NCI-H1092 treated with DMSO at 0.1 percent for 48 hours (cell line): ENCODE measurements around the gene MYO1F.
"Not testable (repeated sequence)": the region's sequence is repeated elsewhere in the genome, so short reads cannot be mapped to it uniquely, and the experiment has no call there.

ENCODE experiments used
- DNase-seq: peaks from one replicate; lab custom pipeline; 2025; lab: John Stamatoyannopoulos, UW

The MYO1F gene

GRCh38 chr19:8577247-8577646 is at the start of gene MYO1F:
Gene MYO1F (minus strand): TSS chr19:8577442. CDS start chr19:8577309, 133 bp downstream.
- DNase-seq = no peak

DNA sequence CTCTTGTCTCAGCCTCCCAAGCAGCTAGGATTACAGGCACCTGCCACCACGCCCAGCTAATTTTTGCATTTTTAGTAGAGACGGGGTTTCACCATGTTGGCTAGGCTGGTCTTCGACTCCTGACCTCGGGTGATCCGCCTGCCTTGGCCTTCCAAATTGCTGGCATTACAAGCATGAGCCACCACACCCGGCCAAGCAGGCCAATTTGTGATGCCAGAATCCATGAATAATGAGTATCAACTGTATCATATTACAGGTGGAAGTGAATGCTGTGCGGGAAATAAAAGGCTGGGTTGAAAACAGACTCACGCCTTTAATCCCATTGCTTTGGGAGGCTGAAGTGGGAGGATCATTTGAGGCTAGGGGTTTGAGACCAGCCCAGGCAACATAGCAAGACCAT is 49.6 kb upstream of the MYO1F start:
- no peak for DNase-seq

GRCh38 chr19:8622886-8623285 is 45.6 kb upstream of the MYO1F start:
- not testable (repeated sequence) for DNase-seq

DNA sequence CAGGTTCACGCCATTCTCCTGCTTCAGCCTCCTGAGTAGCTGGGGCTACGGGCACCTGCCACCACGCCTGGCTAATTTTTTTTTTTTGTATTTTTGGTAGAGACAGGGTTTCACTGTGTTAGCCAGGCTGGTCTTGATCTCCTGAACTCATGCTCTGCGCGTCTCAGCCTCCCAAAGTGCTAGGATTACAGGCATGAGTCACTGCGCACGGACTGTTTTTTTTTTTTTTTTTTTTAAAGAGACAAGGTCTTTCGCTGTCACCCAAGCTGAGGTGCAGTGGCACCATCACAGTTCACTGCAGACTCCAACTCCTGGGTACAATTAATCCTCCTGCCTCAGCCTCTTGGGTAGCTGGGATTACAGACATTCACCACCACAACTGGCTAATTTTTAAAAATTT is 41.5 kb upstream of the MYO1F start:
- DNase-seq = no peak

- no peak for DNase-seq
These were observed 40.7 kb upstream of the MYO1F start for GRCh38 chr19:8617984-8618383.

DNA sequence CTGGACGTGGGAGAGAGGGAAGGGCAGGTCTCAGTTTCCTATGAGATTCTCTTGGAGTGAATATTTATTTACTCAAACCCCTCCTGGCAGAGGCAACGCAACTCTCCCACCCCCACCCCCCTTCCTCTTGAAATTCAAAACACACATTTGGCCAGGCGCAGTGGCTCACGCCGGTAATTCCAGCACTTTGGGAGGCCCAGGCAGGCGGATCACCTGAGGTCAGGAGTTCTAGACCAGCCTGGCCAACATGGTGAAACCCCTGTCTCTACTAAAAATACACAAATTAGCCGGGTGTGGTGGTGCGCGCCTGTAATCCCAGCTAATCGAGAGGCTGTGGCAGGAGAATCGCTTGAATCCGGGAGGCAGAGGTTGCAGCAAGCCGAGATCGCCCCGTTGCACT is 40.1 kb upstream of the MYO1F start:
- DNase-seq = not testable (repeated sequence)

GRCh38 chr19:8616861-8617260 is 39.6 kb upstream of the MYO1F start:
- DNase-seq = no peak

GRCh38 chr19:8615813-8616596 is 38.8 kb upstream of the MYO1F start:
- DNase-seq = peak; percentile 10

DNA sequence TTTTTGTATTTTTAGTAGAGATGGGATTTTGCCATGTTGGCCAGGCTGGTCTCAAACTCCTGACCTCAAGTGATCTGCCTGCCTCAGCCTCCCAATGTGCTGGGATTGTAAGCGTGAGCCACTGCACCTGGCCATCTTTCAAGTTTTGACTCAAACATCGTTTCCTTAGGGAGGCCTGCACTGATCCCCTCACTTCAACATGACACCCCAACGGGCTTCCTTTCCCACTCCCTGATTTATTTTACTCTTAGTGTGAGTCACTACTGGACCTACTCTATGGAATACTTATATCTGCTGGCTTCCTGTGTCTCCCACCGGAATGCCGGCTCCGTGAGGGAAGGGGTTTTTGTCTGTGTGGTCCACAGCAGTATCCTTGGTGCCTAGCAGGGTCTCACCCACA is 37.8 kb upstream of the MYO1F start:
- no peak for DNase-seq

DNA sequence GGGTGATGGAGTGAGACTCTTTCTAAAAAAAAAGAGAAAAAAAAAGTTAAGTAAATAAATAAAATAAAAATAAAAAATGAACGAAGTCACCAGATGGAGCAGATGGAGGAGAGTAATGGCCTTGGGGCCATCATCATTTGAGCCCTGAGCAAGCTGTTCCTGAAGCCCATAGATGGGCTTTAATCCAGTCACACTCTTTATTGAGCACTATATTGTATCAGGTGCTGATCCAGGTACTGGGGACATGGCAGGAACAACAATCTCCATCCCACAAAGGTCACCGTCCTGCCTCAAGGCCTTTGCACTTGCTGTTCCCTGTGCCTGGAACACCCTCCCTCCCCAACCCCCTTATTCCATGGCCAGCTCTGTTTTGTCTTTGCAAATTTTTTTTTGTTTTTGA is 37.2 kb upstream of the MYO1F start:
- no peak for DNase-seq

DNA sequence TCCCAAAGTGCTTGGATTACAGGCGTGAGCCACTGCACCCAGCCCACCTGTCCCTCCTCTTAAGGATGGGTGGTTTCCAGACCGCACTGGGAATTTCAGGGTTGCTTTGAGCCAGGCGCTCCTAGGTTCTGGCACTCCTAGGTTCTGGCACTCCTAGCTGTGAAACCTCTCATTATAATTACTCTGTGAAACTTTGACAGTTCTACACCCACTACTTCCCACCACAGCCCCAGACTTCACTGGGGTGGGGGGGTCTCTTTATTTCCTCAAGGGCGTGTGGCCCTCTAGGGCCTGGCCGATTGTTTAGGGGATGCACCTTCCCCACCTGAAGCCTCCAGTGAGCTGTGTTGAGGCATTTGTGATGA is 35.5 kb upstream of the MYO1F start:
- DNase-seq = no peak

- no peak for DNase-seq
These were observed 34.9 kb upstream of the MYO1F start for GRCh38 chr19:8611877-8612806.

- no peak for DNase-seq
These were observed 34.2 kb upstream of the MYO1F start for GRCh38 chr19:8611391-8611876.

- no peak for DNase-seq
These were observed 33.7 kb upstream of the MYO1F start for GRCh38 chr19:8610936-8611300.

DNA sequence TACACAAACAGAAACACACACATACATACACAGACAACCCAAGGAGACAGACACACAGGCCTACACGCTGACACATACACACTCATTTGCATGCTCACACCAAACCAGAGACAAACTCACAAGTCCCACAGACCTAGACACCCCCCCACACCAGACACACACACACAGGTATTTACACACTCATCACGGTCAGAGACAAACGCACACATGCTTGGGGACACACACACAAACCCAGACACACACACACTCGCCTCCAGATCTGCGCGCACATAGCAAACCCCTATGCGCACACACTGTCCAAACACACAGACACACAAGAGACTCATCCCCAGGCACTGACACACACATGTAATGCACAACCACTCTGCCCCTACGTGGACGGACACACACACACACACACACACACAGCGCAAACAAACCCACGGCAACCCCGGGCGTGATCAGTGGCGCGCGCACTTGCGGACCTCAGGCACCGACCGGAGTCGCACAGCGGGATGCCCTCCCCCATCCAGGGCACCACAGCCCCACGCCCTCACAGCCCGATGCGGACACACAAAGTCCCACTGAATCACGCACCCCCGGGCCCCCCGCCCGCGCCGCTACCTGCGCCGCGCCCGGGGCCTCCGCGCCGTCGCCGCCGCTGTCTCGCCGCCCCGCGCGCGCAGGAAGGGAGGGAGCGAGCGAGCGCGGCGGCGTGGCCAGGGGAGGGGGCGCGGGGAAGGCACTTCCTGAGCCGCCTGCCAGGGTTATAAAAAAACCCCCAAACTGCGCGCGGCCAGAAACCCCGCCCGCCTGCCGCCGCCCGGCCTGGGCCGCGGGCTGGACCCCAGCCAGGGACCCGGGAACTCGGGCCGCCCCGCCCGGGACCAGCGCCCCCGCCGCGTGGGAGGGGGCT is 33.0 kb upstream of the MYO1F start, which contains the start of gene ADAMTS10:
Gene ADAMTS10, minus strand, starts transcription at position 675 of the 895 bp plus-strand sequence. CDS start 5,005 bp downstream, outside the sequence.
- DNase-seq = no peak

- no peak for DNase-seq
These were observed 32.2 kb upstream of the MYO1F start for GRCh38 chr19:8609279-8610040.

- no peak for DNase-seq
These were observed 31.7 kb upstream of the MYO1F start for GRCh38 chr19:8608941-8609278.

DNA sequence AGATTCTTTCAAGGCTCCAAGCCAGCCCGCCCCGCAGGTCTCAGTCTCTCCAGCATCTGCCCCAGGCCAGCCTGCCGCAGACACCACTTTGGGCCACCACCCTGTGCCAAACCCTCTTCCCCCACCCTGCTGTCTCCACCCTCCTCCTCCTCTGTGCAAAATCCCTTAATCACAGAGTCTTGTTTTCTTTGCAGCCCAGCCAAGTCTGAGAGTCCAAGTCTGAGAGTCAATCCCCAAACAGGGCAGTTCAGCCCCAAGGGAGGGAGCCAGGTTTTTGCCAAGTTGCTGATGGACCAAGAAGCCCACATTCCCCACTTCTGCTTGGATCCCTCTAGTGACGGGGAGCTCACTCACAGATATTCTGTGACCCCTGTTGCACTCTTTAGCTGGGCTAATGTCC is 30.1 kb upstream of the MYO1F start:
- no peak for DNase-seq

GRCh38 chr19:8605514-8605913 is 28.3 kb upstream of the MYO1F start:
- no peak for DNase-seq

GRCh38 chr19:8601796-8602195 is 24.6 kb upstream of the MYO1F start:
- DNase-seq = no peak

DNA sequence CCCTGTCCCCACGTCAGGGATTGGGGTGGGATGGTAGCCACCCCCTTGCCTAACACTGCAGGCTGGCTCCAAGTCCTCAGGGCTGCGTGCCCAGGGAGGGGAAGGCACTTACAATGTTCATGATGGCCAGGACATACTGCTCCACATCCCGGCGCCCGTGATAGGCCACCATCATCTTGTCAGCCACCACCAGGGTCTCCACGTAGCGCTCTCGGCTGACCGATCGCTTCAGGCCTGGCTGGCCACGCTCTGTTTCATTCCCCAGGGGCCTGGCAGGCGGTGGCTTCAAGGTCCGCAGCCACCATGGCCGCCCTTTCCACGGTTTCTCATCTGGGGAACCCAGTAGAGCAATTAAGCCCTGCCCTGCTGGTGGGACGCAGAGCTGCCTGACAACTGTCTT is 23.6 kb upstream of the MYO1F start:
- DNase-seq = no peak
